Measurements from ENCODE around the gene PASK.

PASK gene

GRCh38 chr2:241180495-241180894, 31.2 kb upstream of the PASK start:
- DNase-seq (ENCODE audit: low read depth in 2 of 2) = no peak

- peak in 1 of 2 donors; percentile 34 for DNase-seq (ENCODE audit: low read depth in 2 of 2)
Observed at GRCh38 chr2:241179899-241180298, 30.6 kb upstream of the PASK start.

- DNase-seq (ENCODE audit: low read depth in 2 of 2) = no peak
Observed at GRCh38 chr2:241178961-241179360, 29.7 kb upstream of the PASK start.

- no peak for DNase-seq (ENCODE audit: low read depth in 2 of 2)
Observed at GRCh38 chr2:241177526-241178334, 28.5 kb upstream of the PASK start.

GRCh38 chr2:241173557-241173956, 24.3 kb upstream of the PASK start:
- DNase-seq (ENCODE audit: low read depth in 2 of 2) = no peak

- no peak for DNase-seq (ENCODE audit: low read depth in 2 of 2)
Observed at GRCh38 chr2:241168366-241168765, 19.1 kb upstream of the PASK start.

- no peak for DNase-seq (ENCODE audit: low read depth in 2 of 2)
Observed at GRCh38 chr2:241163601-241164118, 14.4 kb upstream of the PASK start.

GRCh38 chr2:241161646-241162281, 12.5 kb upstream of the PASK start:
- DNase-seq (ENCODE audit: low read depth in 2 of 2) = no peak

- no peak for DNase-seq (ENCODE audit: low read depth in 2 of 2)
Observed at GRCh38 chr2:241160318-241160717, 11.0 kb upstream of the PASK start.

- DNase-seq (ENCODE audit: low read depth in 2 of 2) = no peak
Observed at GRCh38 chr2:241159116-241159515, 9.8 kb upstream of the PASK start.

GRCh38 chr2:241158546-241158900, 9.3 kb upstream of the PASK start:
- no peak for DNase-seq (ENCODE audit: low read depth in 2 of 2)

- no peak for DNase-seq (ENCODE audit: low read depth in 2 of 2)
Observed at GRCh38 chr2:241157841-241158545, 8.7 kb upstream of the PASK start.

GRCh38 chr2:241156971-241157441, 7.7 kb upstream of the PASK start:
- no peak for DNase-seq (ENCODE audit: low read depth in 2 of 2)

- no peak for DNase-seq (ENCODE audit: low read depth in 2 of 2)
Observed at GRCh38 chr2:241155936-241156335, 6.7 kb upstream of the PASK start.

GRCh38 chr2:241154915-241155314, 5.6 kb upstream of the PASK start:
- peak in 1 of 2 donors; percentile 32 for DNase-seq (ENCODE audit: low read depth in 2 of 2)

GRCh38 chr2:241153616-241154015, 4.3 kb upstream of the PASK start:
- no peak for DNase-seq (ENCODE audit: low read depth in 2 of 2)

- DNase-seq (ENCODE audit: low read depth in 2 of 2) = no peak
Observed at GRCh38 chr2:241151934-241152660, 2.8 kb upstream of the PASK start.

- no peak for DNase-seq (ENCODE audit: low read depth in 2 of 2)
Observed at GRCh38 chr2:241150660-241151530, 1.6 kb upstream of the PASK start.

GRCh38 chr2:241149925-241150659, 820 bp upstream of the PASK start, which contains the start of gene PPP1R7:
PPP1R7 (plus strand) TSS chr2:241150467; CDS start chr2:241150496, 29 bp downstream.
- DNase-seq (ENCODE audit: low read depth in 2 of 2) = peak; percentile 90 to 95

- no peak for DNase-seq (ENCODE audit: low read depth in 2 of 2)
Observed at GRCh38 chr2:241149675-241149924, 328 bp upstream of the PASK start.
